ENCODE measurements around the gene FBXO21.
"Not testable (repeated sequence)": the region's sequence is repeated elsewhere in the genome, so short reads cannot be mapped to it uniquely, and the experiment has no call there.

FBXO21 gene

GRCh38 chr12:117130801-117131200 is 59.5 kb downstream of the FBXO21 start:
- DNase-seq = no peak

- DNase-seq = no peak
Measured at GRCh38 chr12:117129391-117129790, 60.9 kb downstream of the FBXO21 start.

- no peak for DNase-seq
Measured at GRCh38 chr12:117127933-117128823, 62.1 kb downstream of the FBXO21 start.

- no peak for DNase-seq
Measured at GRCh38 chr12:117126335-117126734, 63.9 kb downstream of the FBXO21 start.

GRCh38 chr12:117125767-117126166 is 64.5 kb downstream of the FBXO21 start:
- DNase-seq = no peak

GRCh38 chr12:117125272-117125613 is 65.0 kb downstream of the FBXO21 start:
- no peak for DNase-seq

- DNase-seq = no peak
Measured at GRCh38 chr12:117124421-117125271, 65.6 kb downstream of the FBXO21 start.

- DNase-seq = no peak
Measured at GRCh38 chr12:117121441-117121840, 68.8 kb downstream of the FBXO21 start.

- peak; percentile 24 for DNase-seq
Measured at GRCh38 chr12:117120787-117121186, 69.5 kb downstream of the FBXO21 start.

GRCh38 chr12:117119592-117120198 is 70.6 kb downstream of the FBXO21 start:
- DNase-seq = peak; percentile 4

- no peak for DNase-seq
Measured at GRCh38 chr12:117118838-117119591, 71.3 kb downstream of the FBXO21 start.

- DNase-seq = no peak
Measured at GRCh38 chr12:117114784-117115183, 75.5 kb downstream of the FBXO21 start.

GRCh38 chr12:117113231-117113630 is 77.0 kb downstream of the FBXO21 start:
- DNase-seq = no peak

GRCh38 chr12:117111821-117112595 is 78.3 kb downstream of the FBXO21 start:
- DNase-seq = peak; percentile 78

GRCh38 chr12:117111386-117111785 is 78.9 kb downstream of the FBXO21 start:
- no peak for DNase-seq

GRCh38 chr12:117109943-117110635 is 80.2 kb downstream of the FBXO21 start:
- no peak for DNase-seq

- peak; percentile 68 for DNase-seq
Measured at GRCh38 chr12:117105902-117106301, 84.4 kb downstream of the FBXO21 start.

GRCh38 chr12:117104003-117104402 is 86.3 kb downstream of the FBXO21 start:
- not testable (repeated sequence) for DNase-seq

- DNase-seq = no peak
Measured at GRCh38 chr12:117102800-117103181, 87.5 kb downstream of the FBXO21 start.

- DNase-seq = no peak
Measured at GRCh38 chr12:117101953-117102799, 88.1 kb downstream of the FBXO21 start.

All from DMS153 (cell line).